Myocyte (in vitro differentiated cells): ENCODE measurements around the gene NPDC1. TPM values are rescaled to one million over a fixed set of nuclear protein-coding genes. Genes with fewer than 3 reads are reported as not detected.

Experiments used
- DNase-seq: peaks from one replicate; pipeline ENCODE4 v3.0.0-alpha.2; 2012; ENCODE audit warnings: low read depth
- polyA plus RNA-seq: library from polyadenylated mRNA; unstranded; fragments of >200 nt; gene quantifications from one replicate; pipeline ENCODE4 v1.2.1, GENCODE V29; 2012; ENCODE audit warnings: missing spikeins
- total RNA-seq: library from RNA; depleted of rRNA; stranded (reverse); fragments of >200 nt; gene quantifications from 2 replicates; pipeline ENCODE4 v1.2.3, GENCODE V29; 2014

NPDC1 gene
- 4.8 TPM in 2 replicates for total RNA-seq
- polyA plus RNA-seq, result 28.4 TPM

- peak; percentile 72 for DNase-seq
These were observed at the start of gene NPDC1 for GRCh38 chr9:137046088-137046787. Gene NPDC1 (minus strand): TSS chr9:137046177. CDS start chr9:137045989, 188 bp downstream.

GRCh38 chr9:137089232-137089947 is 43.4 kb upstream of the NPDC1 start:
- DNase-seq, result no peak

GRCh38 chr9:137088121-137088520 is 42.1 kb upstream of the NPDC1 start:
- DNase-seq, result no peak

- DNase-seq, result no peak
These were observed 41.5 kb upstream of the NPDC1 start for GRCh38 chr9:137087409-137087925.

- DNase-seq, result peak; percentile 98
These were observed 40.8 kb upstream of the NPDC1 start, which contains the start of gene MAN1B1 for GRCh38 chr9:137086531-137087408. Gene MAN1B1 (plus strand): TSS chr9:137086985. CDS start chr9:137087000, 15 bp downstream.

GRCh38 chr9:137085920-137086530 is 40.0 kb upstream of the NPDC1 start:
- peak; percentile 63 for DNase-seq

- peak; percentile 17 for DNase-seq
These were observed 38.5 kb upstream of the NPDC1 start for GRCh38 chr9:137084526-137084925.

- DNase-seq, result peak; percentile 99
These were observed 37.5 kb upstream of the NPDC1 start for GRCh38 chr9:137083394-137084004.

GRCh38 chr9:137082925-137083290 is 36.9 kb upstream of the NPDC1 start:
- DNase-seq, result peak; percentile 20

- no peak for DNase-seq
These were observed 36.4 kb upstream of the NPDC1 start for GRCh38 chr9:137082222-137082924.

GRCh38 chr9:137080260-137081122 is 34.5 kb upstream of the NPDC1 start:
- no peak for DNase-seq

GRCh38 chr9:137079401-137079787 is 33.4 kb upstream of the NPDC1 start:
- no peak for DNase-seq

- no peak for DNase-seq
These were observed 32.9 kb upstream of the NPDC1 start for GRCh38 chr9:137078701-137079400.

- DNase-seq, result peak; percentile 19
These were observed 32.0 kb upstream of the NPDC1 start for GRCh38 chr9:137077758-137078693.

- DNase-seq, result peak; percentile 74
These were observed 31.2 kb upstream of the NPDC1 start, which contains the start of gene UAP1L1 for GRCh38 chr9:137077010-137077747. Gene UAP1L1 (plus strand): TSS chr9:137077517. CDS start chr9:137077533, 16 bp downstream.

GRCh38 chr9:137076636-137077009 is 30.6 kb upstream of the NPDC1 start:
- DNase-seq, result no peak
